HEK293 (cell line): ENCODE measurements around the gene SP140L.

Experiments
- CTCF ChIA-PET: fragments of 350-600 bp; formaldehyde crosslinking; extraction: SDS; loops from one replicate; lab custom pipeline; 2021; ENCODE audit warnings: antibody characterized with exemption; lab: Yijun Ruan, JAX
- POLR2A ChIA-PET: fragments of 300-600 bp; formaldehyde crosslinking; extraction: SDS; loops from one replicate; lab custom pipeline; 2020; ENCODE audit warnings: antibody characterized with exemption, inconsistent platforms; lab: Yijun Ruan, JAX
- H3K27ac ChIP-seq: fragments of 200-500 bp; sonication (Bioruptor generic); 2 replicates; pipeline ENCODE4 v1.5.1; 2014; ENCODE audit warnings: low read depth, low read length, control low read depth, inconsistent platforms; ENCODE audit errors: extremely low read depth
- H3K36me3 ChIP-seq, 2 experiments: fragments of 200-500 bp in 1 of 2; sonication (Bioruptor generic) in 1 of 2; 1 replicate in 1 of 2; 2 replicates in 1 of 2; pipeline ENCODE4 v1.5.1; 2014 to 2017; ENCODE audit warnings: inconsistent platforms in 2 of 2, low read length in 2 of 2; ENCODE audit not compliant: control insufficient read depth in 2 of 2, insufficient read depth in 1 of 2
- H3K4me1 ChIP-seq: fragments of 200-500 bp; sonication (Bioruptor generic); 2 replicates; pipeline ENCODE4 v1.5.1; 2014; ENCODE audit warnings: mild to moderate bottlenecking, low read length, inconsistent platforms; ENCODE audit not compliant: control insufficient read depth, insufficient read depth
- H3K4me3 ChIP-seq: 2 replicates; pipeline ENCODE4 v1.5.1; 2011; ENCODE audit warnings: low read depth, mild to moderate bottlenecking, control low read depth, low read length, moderate library complexity
- H3K9me3 ChIP-seq: fragments of 200-500 bp; sonication (Bioruptor generic); 2 replicates; pipeline ENCODE4 v1.5.1; 2014; ENCODE audit warnings: low read depth, low read length, inconsistent platforms; ENCODE audit not compliant: control insufficient read depth, insufficient read depth
- BCL11A ChIP-seq: fragments of 450-650 bp; formaldehyde crosslinking; IDR thresholded peaks from 2 replicates; pipeline ENCODE4 v1.5.1; 2016; ENCODE audit warnings: low read depth, missing biosample characterization, missing genetic modification characterization
- IKZF3 ChIP-seq: fragments of 450-650 bp; IDR thresholded peaks from 2 replicates; pipeline ENCODE4 v1.5.0; 2018; ENCODE audit warnings: missing biosample characterization, mild to moderate bottlenecking, missing genetic modification characterization, moderate library complexity
- KLF8 ChIP-seq: fragments of 450-650 bp; formaldehyde crosslinking; IDR thresholded peaks from 2 replicates; pipeline ENCODE4 v1.5.1; 2016; ENCODE audit warnings: missing biosample characterization, missing genetic modification characterization
- ZFP37 ChIP-seq: fragments of 450-650 bp; formaldehyde crosslinking; IDR thresholded peaks from 2 replicates; pipeline ENCODE4 v1.5.1; 2016; ENCODE audit warnings: missing biosample characterization, missing genetic modification characterization
- ZNF138 ChIP-seq: fragments of 450-650 bp; formaldehyde crosslinking; IDR thresholded peaks from 2 replicates; pipeline ENCODE4 v1.5.1; 2016; ENCODE audit warnings: missing biosample characterization, missing genetic modification characterization, borderline replicate concordance
- ZNF184 ChIP-seq: fragments of 450-650 bp; IDR thresholded peaks from 2 replicates; pipeline ENCODE4 v1.5.1; 2018; ENCODE audit warnings: missing biosample characterization, mild to moderate bottlenecking, missing genetic modification characterization
- ZNF19 ChIP-seq: fragments of 450-650 bp; formaldehyde crosslinking; IDR thresholded peaks from 2 replicates; pipeline ENCODE4; 2016; ENCODE audit warnings: missing biosample characterization, missing genetic modification characterization, low read depth
- ZNF555 ChIP-seq: fragments of 450-650 bp; formaldehyde crosslinking; conservative IDR thresholded peaks from 2 replicates; pipeline ENCODE4 v1.5.1; 2017; ENCODE audit warnings: missing biosample characterization, mild to moderate bottlenecking, missing genetic modification characterization, inconsistent platforms
- ZNF623 ChIP-seq: fragments of 450-650 bp; formaldehyde crosslinking; IDR thresholded peaks from 2 replicates; pipeline ENCODE4 v1.5.1; 2016; ENCODE audit warnings: missing biosample characterization, missing genetic modification characterization
- TF ChIP-seq, protein P1 (sequence below): fragments of 450-650 bp; formaldehyde crosslinking; IDR thresholded peaks from 2 replicates; pipeline ENCODE4 v1.5.1; 2016; ENCODE audit warnings: missing biosample characterization, missing genetic modification characterization
- TF ChIP-seq, protein P2 (sequence below): fragments of 450-650 bp; formaldehyde crosslinking; IDR thresholded peaks from 2 replicates; pipeline ENCODE4 v1.5.1; 2017; ENCODE audit warnings: missing biosample characterization, missing genetic modification characterization
- TF ChIP-seq, protein P3 (sequence below): fragments of 450-650 bp; formaldehyde crosslinking; IDR thresholded peaks from 2 replicates; pipeline ENCODE4; 2016; ENCODE audit warnings: missing biosample characterization, missing genetic modification characterization

SP140L gene

DNA sequence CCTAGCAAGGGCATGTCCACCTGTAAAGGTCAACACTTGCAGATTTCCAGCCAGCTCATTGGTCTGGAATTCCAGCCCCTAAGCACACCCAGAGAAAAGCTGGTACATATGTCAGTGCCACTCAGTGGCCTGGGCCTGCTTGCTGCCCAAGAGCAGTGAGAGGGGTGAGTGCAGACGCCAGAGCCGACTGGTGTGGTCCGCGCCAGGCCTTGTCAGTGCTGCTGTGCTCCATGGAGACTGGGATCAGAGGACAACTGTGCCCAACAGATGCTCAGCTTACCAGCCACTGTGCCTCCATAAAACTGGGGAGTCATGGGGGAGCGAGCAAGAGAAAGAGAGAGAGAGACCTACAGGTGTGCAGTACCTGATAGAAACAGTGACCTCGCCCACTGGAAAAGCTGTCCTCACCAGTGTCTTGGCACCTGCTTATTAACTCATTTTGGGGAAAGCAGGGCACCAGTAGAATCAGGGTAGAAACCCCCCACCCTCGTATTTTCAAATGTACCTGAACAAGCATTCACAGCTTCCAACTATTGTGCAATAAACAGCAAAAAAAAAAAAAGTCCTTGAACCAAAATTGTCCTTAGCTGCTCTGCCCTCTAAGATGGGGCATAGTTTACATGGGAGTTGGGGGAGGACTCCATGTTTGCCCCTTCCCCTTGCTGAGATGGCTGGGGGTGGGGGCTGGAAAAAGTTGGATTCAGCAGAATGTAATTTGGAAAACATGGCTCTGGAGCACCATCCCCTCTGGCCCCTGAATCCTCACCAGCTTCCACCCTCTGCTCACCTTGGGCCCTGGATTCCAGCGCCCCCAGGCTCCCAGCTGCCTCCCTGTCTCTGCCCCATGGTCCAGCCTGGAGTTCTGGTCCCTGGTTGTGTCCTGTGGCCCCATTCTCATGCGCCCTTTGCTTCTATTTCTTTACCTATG lies 1.4 kb upstream of the SP140L start (continued):
- no peak for TF ChIP-seq BCL11A (tag by site-specific recombination)
- TF ChIP-seq, all 188 proteins: peak for 0

GRCh38 chr2:230327418-230328154 lies 593 bp downstream of the SP140L start:
- POLR2A ChIA-PET: no interaction called here
- no peaks in the 10 kb centered on the region for H3K4me1 ChIP-seq
- no peak for TF ChIP-seq ZNF184 (tag by site-specific recombination)
- no peak for TF ChIP-seq ZNF19 (tag by site-specific recombination)
- TF ChIP-seq, all 188 proteins: peak for 0
- H3K4me3 ChIP-seq: no peak overlapping the region
- no peak overlapping the region for H3K27ac ChIP-seq
- H3K9me3 ChIP-seq: no peaks in the 10 kb centered on the region
- CTCF ChIA-PET: no interaction called here
- no peaks in the 10 kb centered on the region for H3K36me3 ChIP-seq

- Histone ChIP-seq H3K9me3 (no peaks in the 10 kb centered on the region), H3K36me3 (no peaks in the 10 kb centered on the region), H3K27ac (no peak overlapping the region), H3K4me3 (no peak overlapping the region), H3K4me1 (no peaks in the 10 kb centered on the region)
- POLR2A ChIA-PET: no interaction called here
- CTCF ChIA-PET: no interaction called here
- TF ChIP-seq KLF8 (tag by site-specific recombination) (no peak), ZNF138 (tag by site-specific recombination) (no peak), ZNF555 (tag by site-specific recombination) (no peak), ZFP37 (tag by site-specific recombination) (no peak), IKZF3 (tag by site-specific recombination) (no peak), ZNF623 (tag by site-specific recombination) (no peak)
- TF ChIP-seq, protein P1, sequence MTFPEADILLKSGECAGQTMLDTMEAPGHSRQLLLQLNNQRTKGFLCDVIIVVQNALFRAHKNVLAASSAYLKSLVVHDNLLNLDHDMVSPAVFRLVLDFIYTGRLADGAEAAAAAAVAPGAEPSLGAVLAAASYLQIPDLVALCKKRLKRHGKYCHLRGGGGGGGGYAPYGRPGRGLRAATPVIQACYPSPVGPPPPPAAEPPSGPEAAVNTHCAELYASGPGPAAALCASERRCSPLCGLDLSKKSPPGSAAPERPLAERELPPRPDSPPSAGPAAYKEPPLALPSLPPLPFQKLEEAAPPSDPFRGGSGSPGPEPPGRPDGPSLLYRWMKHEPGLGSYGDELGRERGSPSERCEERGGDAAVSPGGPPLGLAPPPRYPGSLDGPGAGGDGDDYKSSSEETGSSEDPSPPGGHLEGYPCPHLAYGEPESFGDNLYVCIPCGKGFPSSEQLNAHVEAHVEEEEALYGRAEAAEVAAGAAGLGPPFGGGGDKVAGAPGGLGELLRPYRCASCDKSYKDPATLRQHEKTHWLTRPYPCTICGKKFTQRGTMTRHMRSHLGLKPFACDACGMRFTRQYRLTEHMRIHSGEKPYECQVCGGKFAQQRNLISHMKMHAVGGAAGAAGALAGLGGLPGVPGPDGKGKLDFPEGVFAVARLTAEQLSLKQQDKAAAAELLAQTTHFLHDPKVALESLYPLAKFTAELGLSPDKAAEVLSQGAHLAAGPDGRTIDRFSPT (tag by site-specific recombination): no peak
- TF ChIP-seq, protein P2, sequence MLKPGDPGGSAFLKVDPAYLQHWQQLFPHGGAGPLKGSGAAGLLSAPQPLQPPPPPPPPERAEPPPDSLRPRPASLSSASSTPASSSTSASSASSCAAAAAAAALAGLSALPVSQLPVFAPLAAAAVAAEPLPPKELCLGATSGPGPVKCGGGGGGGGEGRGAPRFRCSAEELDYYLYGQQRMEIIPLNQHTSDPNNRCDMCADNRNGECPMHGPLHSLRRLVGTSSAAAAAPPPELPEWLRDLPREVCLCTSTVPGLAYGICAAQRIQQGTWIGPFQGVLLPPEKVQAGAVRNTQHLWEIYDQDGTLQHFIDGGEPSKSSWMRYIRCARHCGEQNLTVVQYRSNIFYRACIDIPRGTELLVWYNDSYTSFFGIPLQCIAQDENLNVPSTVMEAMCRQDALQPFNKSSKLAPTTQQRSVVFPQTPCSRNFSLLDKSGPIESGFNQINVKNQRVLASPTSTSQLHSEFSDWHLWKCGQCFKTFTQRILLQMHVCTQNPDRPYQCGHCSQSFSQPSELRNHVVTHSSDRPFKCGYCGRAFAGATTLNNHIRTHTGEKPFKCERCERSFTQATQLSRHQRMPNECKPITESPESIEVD (tag by site-specific recombination): no peak
- TF ChIP-seq, protein P3, sequence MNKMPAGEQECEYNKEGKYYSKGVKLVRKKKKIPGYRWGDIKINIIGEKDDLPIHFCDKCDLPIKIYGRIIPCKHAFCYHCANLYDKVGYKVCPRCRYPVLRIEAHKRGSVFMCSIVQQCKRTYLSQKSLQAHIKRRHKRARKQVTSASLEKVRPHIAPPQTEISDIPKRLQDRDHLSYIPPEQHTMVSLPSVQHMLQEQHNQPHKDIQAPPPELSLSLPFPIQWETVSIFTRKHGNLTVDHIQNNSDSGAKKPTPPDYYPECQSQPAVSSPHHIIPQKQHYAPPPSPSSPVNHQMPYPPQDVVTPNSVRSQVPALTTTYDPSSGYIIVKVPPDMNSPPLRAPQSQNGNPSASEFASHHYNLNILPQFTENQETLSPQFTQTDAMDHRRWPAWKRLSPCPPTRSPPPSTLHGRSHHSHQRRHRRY: no peak
Measured at GRCh38 chr2:230328155-230328458, 1.1 kb downstream of the SP140L start.
